Vagina (tissue), 2 donors: ENCODE results near the gene SGSM1.

Experiments
- POLR2A ChIP-seq, 2 donors: fragments of 450-650 bp; IDR thresholded peaks; one replicate each; pipeline ENCODE4 v1.6.1; 2017; ENCODE audit warnings: antibody characterized with exemption in 2 of 2, mild to moderate bottlenecking in 2 of 2, moderate library complexity in 2 of 2
- TF ChIP-seq, protein P1 (sequence below), 3 experiments: fragments of 450-650 bp in 2 of 3; fragments of 200-600 bp in 1 of 3; sonication (generic) in 1 of 3; IDR thresholded peaks; one replicate each; pipeline ENCODE4 v1.5.1; 2017 to 2019; ENCODE audit warnings: antibody characterized with exemption in 3 of 3, mild to moderate bottlenecking in 2 of 3, moderate library complexity in 2 of 3

GRCh38 chr22:24791362-24791761 is 14.6 kb upstream of the SGSM1 start:
- no peak for TF ChIP-seq POLR2A (IDR thresholded peaks at IDR 0.05)
- TF ChIP-seq, protein P1, sequence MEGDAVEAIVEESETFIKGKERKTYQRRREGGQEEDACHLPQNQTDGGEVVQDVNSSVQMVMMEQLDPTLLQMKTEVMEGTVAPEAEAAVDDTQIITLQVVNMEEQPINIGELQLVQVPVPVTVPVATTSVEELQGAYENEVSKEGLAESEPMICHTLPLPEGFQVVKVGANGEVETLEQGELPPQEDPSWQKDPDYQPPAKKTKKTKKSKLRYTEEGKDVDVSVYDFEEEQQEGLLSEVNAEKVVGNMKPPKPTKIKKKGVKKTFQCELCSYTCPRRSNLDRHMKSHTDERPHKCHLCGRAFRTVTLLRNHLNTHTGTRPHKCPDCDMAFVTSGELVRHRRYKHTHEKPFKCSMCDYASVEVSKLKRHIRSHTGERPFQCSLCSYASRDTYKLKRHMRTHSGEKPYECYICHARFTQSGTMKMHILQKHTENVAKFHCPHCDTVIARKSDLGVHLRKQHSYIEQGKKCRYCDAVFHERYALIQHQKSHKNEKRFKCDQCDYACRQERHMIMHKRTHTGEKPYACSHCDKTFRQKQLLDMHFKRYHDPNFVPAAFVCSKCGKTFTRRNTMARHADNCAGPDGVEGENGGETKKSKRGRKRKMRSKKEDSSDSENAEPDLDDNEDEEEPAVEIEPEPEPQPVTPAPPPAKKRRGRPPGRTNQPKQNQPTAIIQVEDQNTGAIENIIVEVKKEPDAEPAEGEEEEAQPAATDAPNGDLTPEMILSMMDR (IDR thresholded peaks at IDR 0.05) = no peak
